OCI-LY3 (cell line): ENCODE measurements around the gene TRAPPC2L.

Source experiments
- EZH2phosphoT487 ChIP-seq: fragments of 200-600 bp; shearing (Covaris generic); IDR thresholded peaks from 2 replicates; pipeline ENCODE4 v1.6.1; 2018; ENCODE audit warnings: antibody characterized with exemption, mixed run types, low read depth
- TF ChIP-seq, protein P1 (sequence below): fragments of 200-600, 300-600 bp; sonication (generic); IDR thresholded peaks from 2 replicates; pipeline ENCODE4 v1.5.1; 2014; ENCODE audit warnings: antibody characterized with exemption, low read length, low read depth

DNA sequence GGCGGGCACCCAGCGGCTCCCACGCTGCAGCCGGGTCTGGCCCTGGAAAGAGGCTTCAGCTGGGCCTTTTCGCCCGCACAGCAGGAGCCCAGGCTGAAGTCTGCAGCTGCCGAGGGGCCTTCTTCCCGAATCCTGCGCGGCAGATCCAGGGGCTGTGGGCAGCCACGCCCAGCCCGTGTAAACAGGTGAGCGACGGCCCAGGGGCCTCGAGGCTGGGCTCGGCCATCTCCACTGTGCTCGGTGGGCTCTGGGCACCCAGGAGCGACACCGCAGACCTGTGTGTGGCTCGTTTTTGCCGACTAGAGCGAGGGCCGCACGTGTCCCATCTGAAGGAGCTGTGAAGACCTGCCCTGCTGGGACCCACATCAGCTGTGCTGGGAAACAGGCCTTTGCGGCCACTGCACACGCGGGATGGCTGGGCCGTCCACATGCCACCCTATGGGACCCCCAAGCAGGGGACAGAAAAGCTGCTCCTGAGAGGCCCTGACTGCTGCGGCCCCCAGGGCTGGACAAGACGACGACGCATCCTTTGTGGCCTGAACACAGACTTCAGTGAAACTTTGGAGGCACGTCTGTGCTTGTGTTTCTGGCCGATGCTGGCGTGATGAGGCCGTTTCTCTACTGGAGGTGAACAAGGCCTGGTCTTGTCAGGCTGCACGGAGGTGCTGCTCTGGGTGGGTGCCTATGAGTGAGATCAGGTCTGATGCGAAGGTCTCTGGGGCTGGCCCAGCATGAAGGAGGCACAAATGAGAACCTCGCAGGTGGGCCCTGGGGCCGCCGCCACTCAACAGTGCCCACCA, 40.0 kb upstream of the TRAPPC2L start:
- TF ChIP-seq, protein P1, sequence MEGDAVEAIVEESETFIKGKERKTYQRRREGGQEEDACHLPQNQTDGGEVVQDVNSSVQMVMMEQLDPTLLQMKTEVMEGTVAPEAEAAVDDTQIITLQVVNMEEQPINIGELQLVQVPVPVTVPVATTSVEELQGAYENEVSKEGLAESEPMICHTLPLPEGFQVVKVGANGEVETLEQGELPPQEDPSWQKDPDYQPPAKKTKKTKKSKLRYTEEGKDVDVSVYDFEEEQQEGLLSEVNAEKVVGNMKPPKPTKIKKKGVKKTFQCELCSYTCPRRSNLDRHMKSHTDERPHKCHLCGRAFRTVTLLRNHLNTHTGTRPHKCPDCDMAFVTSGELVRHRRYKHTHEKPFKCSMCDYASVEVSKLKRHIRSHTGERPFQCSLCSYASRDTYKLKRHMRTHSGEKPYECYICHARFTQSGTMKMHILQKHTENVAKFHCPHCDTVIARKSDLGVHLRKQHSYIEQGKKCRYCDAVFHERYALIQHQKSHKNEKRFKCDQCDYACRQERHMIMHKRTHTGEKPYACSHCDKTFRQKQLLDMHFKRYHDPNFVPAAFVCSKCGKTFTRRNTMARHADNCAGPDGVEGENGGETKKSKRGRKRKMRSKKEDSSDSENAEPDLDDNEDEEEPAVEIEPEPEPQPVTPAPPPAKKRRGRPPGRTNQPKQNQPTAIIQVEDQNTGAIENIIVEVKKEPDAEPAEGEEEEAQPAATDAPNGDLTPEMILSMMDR, result no peak
- TF ChIP-seq EZH2phosphoT487, result no peak
